Testis (tissue), 3 donors: ENCODE measurements around the gene P2RY6. TPM values are rescaled to one million over a fixed set of nuclear protein-coding genes. Genes with fewer than 3 reads are reported as not detected.

Experiments
- DNase-seq: peaks from one replicate; pipeline ENCODE4 v3.0.0-alpha.2; 2019
- H3K27ac ChIP-seq, 2 donors: fragments of 200-600 bp; sonication (generic); one replicate each; pipeline ENCODE4 v1.5.1; 2019
- H3K27me3 ChIP-seq: fragments of 200-600 bp; sonication (generic); one replicate; pipeline ENCODE4 v1.5.1; 2019
- H3K36me3 ChIP-seq: fragments of 200-600 bp; sonication (generic); one replicate; pipeline ENCODE4 v1.5.1; 2017; ENCODE audit warnings: low read depth; ENCODE audit errors: missing control alignments
- H3K4me1 ChIP-seq: fragments of 200-600 bp; sonication (generic); one replicate; pipeline ENCODE4 v1.5.1; 2019
- H3K4me3 ChIP-seq, 2 donors: fragments of 200-600 bp; sonication (generic); one replicate each; pipeline ENCODE4 v1.5.1; 2017 to 2019
- H3K9me3 ChIP-seq: fragments of 200-600 bp; sonication (generic); one replicate; pipeline ENCODE4 v1.5.1; 2017
- CTCF ChIP-seq, 3 experiments: fragments of 450-650 bp in 2 of 3; fragments of 200-600 bp in 1 of 3; sonication (generic) in 1 of 3; IDR thresholded peaks; one replicate each; pipeline ENCODE4 v1.5.1; 2016 to 2019; ENCODE audit warnings: antibody characterized with exemption in 3 of 3, mild to moderate bottlenecking in 2 of 3, moderate library complexity in 1 of 3
- POLR2A ChIP-seq: fragments of 450-650 bp; IDR thresholded peaks from one replicate; pipeline ENCODE4 v1.6.1; 2017; ENCODE audit warnings: antibody characterized with exemption, mild to moderate bottlenecking, moderate library complexity
- WGBS, 2 donors: methylation state at CpG; one replicate each; pipeline ENCODE4 v1.1.5; 2018; 5-methylcytosine and 5-hydroxymethylcytosine counted together
- intact Hi-C: fragments of 100-400 bp; cut with DNase I; formaldehyde crosslinking; loops from one replicate; pipeline ENCODE4 v1.15.1; 2023; ENCODE audit warnings: low total_unique reads
- polyA plus RNA-seq: library from polyadenylated mRNA; stranded (reverse); fragments of 350-450 nt; fragmentation: Illumina TruSeq; extraction: RNeasy Lipid Tissue Mini Kit (QIAGEN cat#74804); gene quantifications from one replicate; pipeline ENCODE4 v1.2.3, GENCODE V29; 2014; ENCODE audit warnings: low read depth, low replicate concordance; ENCODE audit not compliant: insufficient read depth
- total RNA-seq, 2 donors: library from RNA; depleted of rRNA; stranded (reverse); fragments of >200 nt; gene quantifications; one replicate each; pipeline ENCODE4 v1.2.3, GENCODE V29; 2016

P2RY6 gene
- total and polyA plus RNA-seq, 3 donors from 2014 or later: 0.25 to 2.7 (median 0.47) TPM

DNA sequence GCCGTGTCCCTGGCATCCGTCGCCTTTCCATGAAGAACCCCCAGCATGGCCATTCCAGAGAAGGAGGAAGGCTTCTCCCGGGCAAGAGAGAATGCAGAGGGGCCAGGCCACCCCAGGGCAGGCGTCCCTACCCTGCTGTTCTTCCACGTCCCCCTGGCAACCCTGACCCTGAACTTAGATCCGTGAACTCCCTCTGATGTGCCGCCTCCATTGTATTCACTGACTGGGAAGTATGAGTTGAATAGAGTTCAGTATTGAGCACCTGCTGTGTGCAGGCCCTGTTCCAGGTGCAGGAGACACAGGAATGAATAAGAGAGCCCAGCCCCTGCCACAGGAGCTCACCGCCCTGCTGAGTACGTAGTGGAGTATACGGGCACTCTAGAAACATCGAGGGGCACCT lies 74.9 kb downstream of the P2RY6 start:
- Histone ChIP-seq H3K4me3 (no peak overlapping the region), H3K27ac (no peak overlapping the region), H3K9me3 (no peaks in the 10 kb centered on the region), H3K27me3 (no peaks in the 10 kb centered on the region), H3K36me3 (no peaks in the 10 kb centered on the region), H3K4me1 (peaks cover 24% of the 10 kb centered on the region)
- TF ChIP-seq POLR2A: no peak
- no peak for TF ChIP-seq CTCF (IDR thresholded peaks at IDR 0.05)
- 77 to 85% methylated on average over 9 to 12 of the region's 12 CpGs for WGBS, 2 donors
- DNase-seq: no peak
- intact Hi-C loops: loop anchor here (10.0 kb wide), 1 partner anchor 48 kb away; no protein-coding TSS in a partner anchor

Other genes with a start within 250 kb of the P2RY6 start
- gene FCHSD2, start 130.0 kb upstream of the P2RY6 start, total RNA-seq: 10 to 100 TPM; 65.9 to 69.6 TPM
- gene FCHSD2, start 130.0 kb upstream of the P2RY6 start, polyA plus RNA-seq: 44.0 TPM
- 1 to 10 TPM; 2.0 to 3.6 TPM for gene P2RY2, start 54.1 kb upstream of the P2RY6 start, total RNA-seq
- 0.94 TPM for gene P2RY2, start 54.1 kb upstream of the P2RY6 start, polyA plus RNA-seq
- gene ARHGEF17, start 35.9 kb downstream of the P2RY6 start, total RNA-seq: 10 to 100 TPM; 50.1 to 58.5 TPM
- 29.4 TPM for gene ARHGEF17, start 35.9 kb downstream of the P2RY6 start, polyA plus RNA-seq
- gene RELT, start 104.1 kb downstream of the P2RY6 start, total RNA-seq: 1 to 10 TPM; 8.4 to 8.6 TPM
- gene RELT, start 104.1 kb downstream of the P2RY6 start, polyA plus RNA-seq: 6.2 TPM